Measurements from ENCODE around the gene MT1F.

MT1F gene

DNA sequence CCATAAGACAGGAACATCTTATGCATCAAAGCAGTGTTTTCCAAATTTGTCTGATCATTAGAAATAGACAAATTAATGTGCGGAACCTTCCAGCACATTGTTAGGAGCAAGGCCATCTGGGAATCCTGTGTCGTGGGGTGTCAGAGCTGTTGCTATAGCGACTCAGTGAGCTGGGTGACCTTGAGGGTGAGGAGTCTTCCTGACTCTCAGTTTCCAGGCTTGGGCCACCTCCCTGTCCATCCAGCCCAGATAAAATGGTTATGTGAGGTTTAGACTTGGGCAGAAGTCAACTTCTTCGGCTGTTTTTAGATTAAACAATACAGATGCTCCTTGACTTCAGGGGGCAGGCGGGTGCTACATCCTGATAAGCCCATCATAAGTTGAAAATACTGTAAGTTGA, 45.1 kb downstream of the MT1F start:
- DNase-seq: no peak
